ENCODE data around the gene PECR. TPM values are rescaled to one million over a fixed set of nuclear protein-coding genes. Genes with fewer than 3 reads are reported as not detected.

Gene PECR
- total RNA-seq, 2 experiments from 2014 or later: 9.1 to 10.3 TPM

DNA sequence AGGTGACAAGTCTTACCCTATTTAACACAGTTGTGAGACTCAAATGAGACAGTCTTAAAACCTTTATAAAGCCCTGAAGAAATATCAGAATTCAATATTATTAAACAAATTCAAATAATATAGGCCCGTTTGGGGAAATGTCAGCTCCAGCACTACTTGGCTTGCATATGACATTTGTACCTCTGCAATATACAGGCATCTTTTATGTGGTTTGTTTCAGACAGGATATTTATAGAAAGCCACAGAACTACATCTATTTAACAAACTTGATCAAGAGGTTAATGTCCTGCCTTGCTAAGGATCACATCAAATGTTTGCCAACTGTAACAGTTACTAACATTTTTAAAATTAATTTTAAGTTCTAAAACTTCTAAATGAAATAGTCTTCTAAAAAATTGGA lies 65.0 kb downstream of the PECR start:
- TF ChIP-seq, protein P1, sequence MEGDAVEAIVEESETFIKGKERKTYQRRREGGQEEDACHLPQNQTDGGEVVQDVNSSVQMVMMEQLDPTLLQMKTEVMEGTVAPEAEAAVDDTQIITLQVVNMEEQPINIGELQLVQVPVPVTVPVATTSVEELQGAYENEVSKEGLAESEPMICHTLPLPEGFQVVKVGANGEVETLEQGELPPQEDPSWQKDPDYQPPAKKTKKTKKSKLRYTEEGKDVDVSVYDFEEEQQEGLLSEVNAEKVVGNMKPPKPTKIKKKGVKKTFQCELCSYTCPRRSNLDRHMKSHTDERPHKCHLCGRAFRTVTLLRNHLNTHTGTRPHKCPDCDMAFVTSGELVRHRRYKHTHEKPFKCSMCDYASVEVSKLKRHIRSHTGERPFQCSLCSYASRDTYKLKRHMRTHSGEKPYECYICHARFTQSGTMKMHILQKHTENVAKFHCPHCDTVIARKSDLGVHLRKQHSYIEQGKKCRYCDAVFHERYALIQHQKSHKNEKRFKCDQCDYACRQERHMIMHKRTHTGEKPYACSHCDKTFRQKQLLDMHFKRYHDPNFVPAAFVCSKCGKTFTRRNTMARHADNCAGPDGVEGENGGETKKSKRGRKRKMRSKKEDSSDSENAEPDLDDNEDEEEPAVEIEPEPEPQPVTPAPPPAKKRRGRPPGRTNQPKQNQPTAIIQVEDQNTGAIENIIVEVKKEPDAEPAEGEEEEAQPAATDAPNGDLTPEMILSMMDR (IDR thresholded peaks at IDR 0.05): no peak
- peaks cover 33% of the 10 kb centered on the region for H3K4me1 ChIP-seq (ENCODE audit: insufficient read depth, low read length)
- peaks cover 3% of the 10 kb centered on the region for H3K36me3 ChIP-seq (ENCODE audit: insufficient read depth, low read length)
- CTCF ChIA-PET: interaction anchor here (0.9 to 3.1 kb wide), 2 partner anchors 18 to 85 kb away, joined by 3 to 10 read pairs; no protein-coding TSS in a partner anchor
- Mint-ChIP-seq H3K4me3 (peak overlapping the region; percentile 76), H3K4me1 (ENCODE audit: low read depth) (peaks cover 58% of the 10 kb centered on the region), H3K27me3 (no peaks in the 10 kb centered on the region), H3K36me3 (ENCODE audit: low read depth) (no peaks in the 10 kb centered on the region), H3K27ac (peak overlapping the region; percentile 79), H3K9me3 (no peaks in the 10 kb centered on the region)
- H3K4me3 ChIP-seq (ENCODE audit: low read length): no peak overlapping the region
- POLR2A ChIA-PET: interaction anchor here (1.1 to 2.2 kb wide), 4 partner anchors 11 to 93 kb away, joined by 4 to 9 read pairs (median 6); partner anchors contain the start of gene XRCC5
- no peaks in the 10 kb centered on the region for H3K27me3 ChIP-seq (ENCODE audit: control insufficient read depth in 1 of 2, insufficient read depth in 2 of 2, low read length in 2 of 2)
- intact Hi-C loops (cut with DNase I, micrococcal nuclease): loop anchor here in 1 of 2 experiments (5.0 kb wide), 1 partner anchor 396 kb away; the partner anchor contains the start of gene SMARCAL1
- ATAC-seq (ENCODE audit: poor library complexity) (peak; percentile 23), DNase-seq (peak in 3 of 14 experiments; percentile 21 to 55 (median 27))
- H3K27ac ChIP-seq (ENCODE audit: low read depth in 1 of 2, low read length in 2 of 2): peak overlapping the region in 1 of 2 donors; percentile 36
- no peaks in the 10 kb centered on the region for H3K9me3 ChIP-seq (ENCODE audit: control insufficient read depth in 1 of 2, insufficient read depth in 1 of 2, low read length in 2 of 2)

DNA sequence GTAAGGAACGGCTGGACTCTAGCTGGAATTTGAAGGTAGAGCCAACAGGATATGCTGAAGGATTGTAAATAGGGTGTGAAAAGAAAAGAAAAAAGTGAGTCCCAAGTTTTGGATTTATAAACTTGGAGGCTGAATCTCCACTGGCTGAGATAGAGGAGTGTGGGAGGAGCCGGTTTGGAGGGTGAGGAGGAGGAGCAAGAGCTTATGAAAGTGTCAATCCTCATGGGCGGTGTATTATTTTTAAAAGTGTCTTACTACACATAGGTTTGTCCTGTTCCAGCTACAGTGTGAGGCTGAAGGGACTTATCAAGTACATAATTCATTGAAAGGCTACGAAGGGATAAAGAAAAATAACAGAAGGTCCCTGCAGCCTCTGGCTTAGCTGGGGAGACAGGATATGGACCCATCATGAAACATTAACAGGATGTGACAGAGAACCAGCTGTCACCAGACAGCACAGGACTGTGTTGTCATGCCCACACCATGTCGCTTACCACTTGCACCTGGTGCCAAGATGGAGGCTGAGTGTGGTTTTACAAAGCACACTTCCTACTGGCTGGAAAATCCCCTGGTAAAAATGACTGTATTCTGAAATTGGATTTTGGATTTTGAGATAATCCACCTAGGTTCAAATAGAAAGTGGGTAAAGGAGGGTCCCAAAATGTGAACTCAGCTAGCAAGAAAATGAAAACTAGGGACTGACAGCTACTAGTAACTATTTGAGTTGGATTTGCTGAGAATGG lies 65.7 kb downstream of the PECR start:
- DNase-seq (peak in 10 of 14 experiments; percentile 4 to 84 (median 38)), ATAC-seq (ENCODE audit: poor library complexity) (peak; percentile 73)
- Histone ChIP-seq H3K27ac (ENCODE audit: low read depth in 1 of 2, low read length in 2 of 2) (peak overlapping the region; percentile 5 to 36), H3K36me3 (ENCODE audit: insufficient read depth, low read length) (no peaks in the 10 kb centered on the region), H3K4me3 (ENCODE audit: low read length) (no peak overlapping the region), H3K9me3 (ENCODE audit: control insufficient read depth in 1 of 2, insufficient read depth in 1 of 2, low read length in 2 of 2) (no peaks in the 10 kb centered on the region), H3K27me3 (ENCODE audit: control insufficient read depth in 1 of 2, insufficient read depth in 2 of 2, low read length in 2 of 2) (no peaks in the 10 kb centered on the region), H3K4me1 (ENCODE audit: insufficient read depth, low read length) (peaks cover 33% of the 10 kb centered on the region)
- Mint-ChIP-seq H3K4me3 (peak overlapping the region; percentile 76), H3K9me3 (no peaks in the 10 kb centered on the region), H3K36me3 (ENCODE audit: low read depth) (no peaks in the 10 kb centered on the region), H3K27ac (peak overlapping the region; percentile 79), H3K4me1 (ENCODE audit: low read depth) (peaks cover 58% of the 10 kb centered on the region), H3K27me3 (no peaks in the 10 kb centered on the region)
- CTCF ChIA-PET: interaction anchor here (1.6 to 3.1 kb wide), 2 partner anchors 18 to 66 kb away, joined by 4 to 10 read pairs; no protein-coding TSS in a partner anchor
- intact Hi-C loops (cut with DNase I, micrococcal nuclease): loop anchor here in 1 of 2 experiments (5.0 kb wide), 1 partner anchor 396 kb away; the partner anchor contains the start of gene SMARCAL1
- POLR2A ChIA-PET: interaction anchor here (0.9 to 2.2 kb wide), 5 partner anchors 10 to 93 kb away, joined by 3 to 9 read pairs (median 4); partner anchors contain the start of gene XRCC5
- TF ChIP-seq, protein P1 (IDR thresholded peaks at IDR 0.05): no peak

DNA sequence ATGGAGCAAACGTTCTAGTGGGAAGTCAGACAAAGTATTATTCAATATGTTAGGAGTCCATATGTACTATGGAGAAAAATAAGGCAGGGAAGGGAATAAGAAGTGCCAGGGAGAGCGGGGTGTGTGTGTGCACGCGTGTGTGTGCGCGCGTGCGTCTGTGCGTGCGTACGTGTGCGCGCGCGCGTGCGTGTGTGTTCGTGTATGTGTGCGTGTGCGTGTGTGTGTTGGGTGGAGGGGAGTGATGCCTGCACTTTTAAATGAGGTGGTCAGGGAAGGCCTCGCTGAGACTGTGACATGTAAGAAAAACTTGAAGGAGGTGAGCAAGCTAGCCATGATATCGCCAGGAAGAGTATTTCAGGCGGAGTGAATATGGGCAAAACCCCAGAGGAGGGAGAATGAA lies 66.6 kb downstream of the PECR start:
- Histone ChIP-seq H3K4me1 (ENCODE audit: insufficient read depth, low read length) (peaks cover 33% of the 10 kb centered on the region), H3K36me3 (ENCODE audit: insufficient read depth, low read length) (no peaks in the 10 kb centered on the region), H3K9me3 (ENCODE audit: control insufficient read depth in 1 of 2, insufficient read depth in 1 of 2, low read length in 2 of 2) (no peaks in the 10 kb centered on the region), H3K27me3 (ENCODE audit: control insufficient read depth in 1 of 2, insufficient read depth in 2 of 2, low read length in 2 of 2) (no peaks in the 10 kb centered on the region), H3K27ac (ENCODE audit: low read depth in 1 of 2, low read length in 2 of 2) (no peak overlapping the region), H3K4me3 (ENCODE audit: low read length) (no peak overlapping the region)
- no peak for ATAC-seq (ENCODE audit: poor library complexity)
- peak overlapping the region; percentile 76 for H3K4me3 Mint-ChIP-seq
- H3K36me3 Mint-ChIP-seq (ENCODE audit: low read depth): no peaks in the 10 kb centered on the region
- peak overlapping the region; percentile 79 for H3K27ac Mint-ChIP-seq
- no peak for DNase-seq
- TF ChIP-seq, protein P1 (IDR thresholded peaks at IDR 0.05): no peak
- H3K9me3 Mint-ChIP-seq: no peaks in the 10 kb centered on the region
- POLR2A ChIA-PET: interaction anchor here (0.9 to 2.2 kb wide), 2 partner anchors 17 to 94 kb away, joined by 3 to 9 read pairs; partner anchors contain the start of gene XRCC5
- H3K27me3 Mint-ChIP-seq: no peaks in the 10 kb centered on the region
- intact Hi-C loops (cut with DNase I, micrococcal nuclease): loop anchor here in 1 of 2 experiments (5.0 kb wide), 2 partner anchors 397 to 698 kb away; partner anchors contain the start of gene SMARCAL1
- CTCF ChIA-PET: interaction anchor here (1.6 kb wide), 1 partner anchor 65 kb away, joined by 4 read pairs; no protein-coding TSS in a partner anchor
- H3K4me1 Mint-ChIP-seq (ENCODE audit: low read depth): peaks cover 58% of the 10 kb centered on the region

All from CD4-positive, alpha-beta T cell (primary cell).